HG03457 (cell line): ENCODE data around the gene PAPSS2.

Source experiments
- ATAC-seq: cut with Tn5 transposase; IDR thresholded peaks from one replicate; pipeline ENCODE4 v1.9.1; 2021; ENCODE audit warnings: moderate number of reproducible peaks; ENCODE audit not compliant: unreplicated experiment

The PAPSS2 gene

GRCh38 chr10:87669752-87670151 lies 10.1 kb downstream of the PAPSS2 start:
- ATAC-seq, result no peak

GRCh38 chr10:87670586-87670985 lies 10.9 kb downstream of the PAPSS2 start:
- ATAC-seq, result no peak

GRCh38 chr10:87671139-87671815 lies 11.6 kb downstream of the PAPSS2 start:
- ATAC-seq, result no peak

GRCh38 chr10:87672551-87672950 lies 12.9 kb downstream of the PAPSS2 start:
- ATAC-seq, result no peak

- ATAC-seq, result no peak
These were observed 15.3 kb downstream of the PAPSS2 start for GRCh38 chr10:87674943-87675342.

GRCh38 chr10:87675396-87676376 lies 16.0 kb downstream of the PAPSS2 start:
- no peak for ATAC-seq

GRCh38 chr10:87677595-87677994 lies 17.9 kb downstream of the PAPSS2 start:
- no peak for ATAC-seq

GRCh38 chr10:87678302-87678701 lies 18.6 kb downstream of the PAPSS2 start:
- ATAC-seq, result no peak

GRCh38 chr10:87683356-87683755 lies 23.7 kb downstream of the PAPSS2 start:
- ATAC-seq, result no peak

- no peak for ATAC-seq
These were observed 24.4 kb downstream of the PAPSS2 start for GRCh38 chr10:87684001-87684638.

GRCh38 chr10:87685832-87686574 lies 26.3 kb downstream of the PAPSS2 start:
- no peak for ATAC-seq

GRCh38 chr10:87691506-87692070 lies 31.9 kb downstream of the PAPSS2 start:
- no peak for ATAC-seq

- no peak for ATAC-seq
These were observed 33.3 kb downstream of the PAPSS2 start for GRCh38 chr10:87692956-87693484.

GRCh38 chr10:87694011-87694794 lies 34.5 kb downstream of the PAPSS2 start:
- ATAC-seq, result no peak

GRCh38 chr10:87695074-87695473 lies 35.4 kb downstream of the PAPSS2 start:
- ATAC-seq, result no peak

- no peak for ATAC-seq
These were observed 37.5 kb downstream of the PAPSS2 start for GRCh38 chr10:87696922-87697745.

- ATAC-seq, result no peak
These were observed 40.5 kb downstream of the PAPSS2 start for GRCh38 chr10:87700031-87700796.
